ENCODE measurements around the gene OR10G2.

DNA sequence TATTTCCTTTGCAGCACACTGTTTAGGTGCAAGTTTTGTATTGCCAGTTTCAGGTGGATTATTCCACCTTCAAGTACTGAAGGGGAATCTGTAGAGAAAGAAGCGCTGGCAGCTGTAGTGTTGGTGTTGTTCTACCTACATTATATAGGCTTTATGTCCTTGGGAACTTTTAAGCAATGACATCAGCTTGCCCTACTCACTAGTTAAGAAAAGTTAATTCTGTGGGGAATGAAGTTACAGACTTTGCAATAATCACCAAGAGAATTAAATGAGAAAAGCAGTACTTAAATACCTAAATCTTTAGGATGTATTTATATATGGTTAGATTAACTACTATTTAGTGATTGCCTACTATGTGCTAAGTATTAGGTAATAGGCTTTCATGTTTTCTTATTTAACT is 39.0 kb upstream of the OR10G2 start, which contains the start of gene OR4E1:
- TF ChIP-seq EZH2 (IDR thresholded peaks at IDR 0.05; ENCODE audit: low read depth) = no peak
- TF ChIP-seq, protein P1, sequence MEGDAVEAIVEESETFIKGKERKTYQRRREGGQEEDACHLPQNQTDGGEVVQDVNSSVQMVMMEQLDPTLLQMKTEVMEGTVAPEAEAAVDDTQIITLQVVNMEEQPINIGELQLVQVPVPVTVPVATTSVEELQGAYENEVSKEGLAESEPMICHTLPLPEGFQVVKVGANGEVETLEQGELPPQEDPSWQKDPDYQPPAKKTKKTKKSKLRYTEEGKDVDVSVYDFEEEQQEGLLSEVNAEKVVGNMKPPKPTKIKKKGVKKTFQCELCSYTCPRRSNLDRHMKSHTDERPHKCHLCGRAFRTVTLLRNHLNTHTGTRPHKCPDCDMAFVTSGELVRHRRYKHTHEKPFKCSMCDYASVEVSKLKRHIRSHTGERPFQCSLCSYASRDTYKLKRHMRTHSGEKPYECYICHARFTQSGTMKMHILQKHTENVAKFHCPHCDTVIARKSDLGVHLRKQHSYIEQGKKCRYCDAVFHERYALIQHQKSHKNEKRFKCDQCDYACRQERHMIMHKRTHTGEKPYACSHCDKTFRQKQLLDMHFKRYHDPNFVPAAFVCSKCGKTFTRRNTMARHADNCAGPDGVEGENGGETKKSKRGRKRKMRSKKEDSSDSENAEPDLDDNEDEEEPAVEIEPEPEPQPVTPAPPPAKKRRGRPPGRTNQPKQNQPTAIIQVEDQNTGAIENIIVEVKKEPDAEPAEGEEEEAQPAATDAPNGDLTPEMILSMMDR (conservative IDR thresholded peaks at IDR 0.05) = no peak

Data from PC-9 (cell line).